VCaP (cell line): Measurements from ENCODE around the gene WASF2.
"Not testable (repeated sequence)": the region's sequence is repeated elsewhere in the genome, so short reads cannot be mapped to it uniquely, and the experiment has no call there.

ENCODE experiments used
- H3K27ac ChIP-seq: fragments of 450-650 bp; 2 replicates; pipeline ENCODE4 v1.5.1; 2017
- TF ChIP-seq, protein P1 (sequence below): fragments of 450-650 bp; conservative IDR thresholded peaks from 2 replicates; pipeline ENCODE4 v1.5.1; 2017; ENCODE audit warnings: mild to moderate bottlenecking, moderate library complexity

Gene WASF2

DNA sequence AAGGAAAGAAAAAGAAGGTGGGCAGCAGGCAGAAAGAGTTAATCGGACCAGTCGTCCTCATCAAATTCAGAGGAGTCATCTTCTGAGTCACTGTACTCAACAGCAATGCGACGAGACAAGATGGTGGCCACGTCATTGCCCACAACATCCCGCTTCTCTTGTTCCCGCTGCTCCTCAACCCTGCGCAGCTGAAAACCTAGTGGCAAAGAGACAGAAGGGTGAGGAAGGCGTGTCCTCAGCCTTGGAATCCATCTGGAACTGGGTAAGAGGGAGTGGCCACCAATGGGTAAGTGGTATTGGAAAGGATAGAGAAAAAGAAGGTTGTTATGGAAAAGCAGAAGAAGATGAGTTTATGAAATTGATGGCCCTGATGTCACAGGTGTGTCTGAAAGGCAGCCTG, 81.8 kb downstream of the WASF2 start:
- TF ChIP-seq, protein P1, sequence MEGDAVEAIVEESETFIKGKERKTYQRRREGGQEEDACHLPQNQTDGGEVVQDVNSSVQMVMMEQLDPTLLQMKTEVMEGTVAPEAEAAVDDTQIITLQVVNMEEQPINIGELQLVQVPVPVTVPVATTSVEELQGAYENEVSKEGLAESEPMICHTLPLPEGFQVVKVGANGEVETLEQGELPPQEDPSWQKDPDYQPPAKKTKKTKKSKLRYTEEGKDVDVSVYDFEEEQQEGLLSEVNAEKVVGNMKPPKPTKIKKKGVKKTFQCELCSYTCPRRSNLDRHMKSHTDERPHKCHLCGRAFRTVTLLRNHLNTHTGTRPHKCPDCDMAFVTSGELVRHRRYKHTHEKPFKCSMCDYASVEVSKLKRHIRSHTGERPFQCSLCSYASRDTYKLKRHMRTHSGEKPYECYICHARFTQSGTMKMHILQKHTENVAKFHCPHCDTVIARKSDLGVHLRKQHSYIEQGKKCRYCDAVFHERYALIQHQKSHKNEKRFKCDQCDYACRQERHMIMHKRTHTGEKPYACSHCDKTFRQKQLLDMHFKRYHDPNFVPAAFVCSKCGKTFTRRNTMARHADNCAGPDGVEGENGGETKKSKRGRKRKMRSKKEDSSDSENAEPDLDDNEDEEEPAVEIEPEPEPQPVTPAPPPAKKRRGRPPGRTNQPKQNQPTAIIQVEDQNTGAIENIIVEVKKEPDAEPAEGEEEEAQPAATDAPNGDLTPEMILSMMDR: no peak
- no peak overlapping the region for H3K27ac ChIP-seq

DNA sequence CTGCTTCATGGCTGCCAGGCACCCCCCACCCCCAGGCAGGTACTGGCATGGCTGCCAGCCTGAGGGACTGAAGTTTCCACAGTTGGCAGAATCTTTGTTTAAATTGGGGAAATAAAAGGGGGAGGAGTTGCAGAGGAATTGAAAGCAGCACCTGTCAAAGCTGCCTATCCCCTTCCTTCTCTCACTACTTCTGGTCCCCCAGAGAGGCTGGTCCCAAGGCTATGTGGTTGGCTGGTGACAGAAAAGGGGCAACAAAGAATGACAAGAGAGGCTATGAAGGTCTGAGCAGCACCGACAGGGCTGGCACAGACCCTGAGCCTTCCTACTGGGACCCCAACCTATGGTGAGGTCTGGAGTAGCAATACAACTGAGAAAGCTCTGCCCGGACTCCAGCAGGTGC, 83.2 kb downstream of the WASF2 start:
- not testable (repeated sequence) for H3K27ac ChIP-seq

DNA sequence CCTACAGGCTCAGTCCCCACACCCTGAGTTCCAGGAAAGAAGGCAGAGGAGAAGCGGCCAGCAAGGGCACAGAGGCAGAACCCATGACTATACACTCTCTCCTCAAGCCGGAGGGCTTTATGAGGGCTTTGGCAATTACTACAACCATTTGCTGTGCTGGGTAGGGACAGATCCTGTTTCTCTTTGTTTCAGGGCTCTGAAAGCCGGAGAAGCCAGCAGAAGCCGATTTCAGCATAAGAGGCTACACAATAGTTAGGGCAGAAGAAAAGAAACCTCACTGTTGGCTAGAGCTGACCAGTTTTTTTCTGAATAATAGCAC, 83.6 kb downstream of the WASF2 start:
- TF ChIP-seq, protein P1: no peak
- no peak overlapping the region for H3K27ac ChIP-seq

DNA sequence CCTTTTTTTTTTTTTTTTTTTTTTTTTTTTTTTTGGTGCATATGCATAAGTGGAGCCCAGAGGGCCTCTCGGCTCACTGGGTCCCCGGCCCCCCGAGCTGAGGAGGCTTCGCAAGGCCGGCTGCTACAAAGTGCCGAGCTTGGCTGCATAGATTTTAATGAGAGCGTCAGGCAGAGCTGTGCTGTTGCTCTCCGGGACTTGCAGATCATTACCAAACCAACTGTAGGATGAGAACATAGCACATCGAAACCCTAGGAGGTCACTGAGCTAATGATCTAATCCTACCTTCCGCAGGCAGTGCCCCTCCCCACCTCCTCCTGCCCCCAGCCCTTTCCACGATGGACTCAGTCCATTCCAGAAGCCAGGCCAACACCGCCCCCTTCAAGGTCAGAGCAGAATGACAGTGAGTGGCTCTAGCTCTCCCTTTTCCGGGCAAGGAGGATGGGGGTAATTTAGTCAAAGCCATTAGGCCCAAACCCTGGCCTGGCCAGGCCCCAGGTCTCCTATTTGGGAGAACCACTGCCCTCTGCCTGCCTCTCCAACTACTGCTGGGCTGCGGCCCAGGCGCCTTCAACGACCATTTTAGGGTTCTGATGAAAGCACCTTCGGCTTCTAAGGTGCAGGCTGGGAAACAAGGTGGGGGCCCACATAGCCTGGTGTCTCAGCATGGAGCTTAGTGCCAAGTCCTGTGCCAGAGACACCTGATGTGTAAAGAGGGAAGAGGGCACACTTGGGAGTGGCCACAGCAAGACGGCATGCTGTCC, 84.2 kb downstream of the WASF2 start:
- not testable (repeated sequence) for H3K27ac ChIP-seq

DNA sequence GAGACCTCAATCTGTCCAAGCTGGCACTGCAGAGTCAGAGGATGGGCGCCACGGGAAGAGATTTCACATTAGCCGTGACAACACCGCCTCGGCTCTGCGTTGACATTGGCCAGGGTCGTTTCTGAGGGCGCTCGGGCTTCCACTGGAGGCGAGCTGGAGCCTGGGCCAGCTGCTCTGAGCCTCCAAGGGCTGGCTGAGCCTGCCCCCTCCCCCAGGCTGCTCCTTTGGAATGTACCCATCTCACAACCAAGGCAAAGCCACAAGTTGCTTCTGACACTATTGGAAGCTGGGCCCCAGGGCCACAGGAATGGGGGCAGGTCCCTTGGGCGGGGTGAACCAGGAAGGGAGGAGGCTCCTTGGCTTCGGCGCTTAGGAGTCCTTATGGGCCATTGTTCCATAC, 84.9 kb downstream of the WASF2 start:
- TF ChIP-seq, protein P1: no peak
- no peak overlapping the region for H3K27ac ChIP-seq

DNA sequence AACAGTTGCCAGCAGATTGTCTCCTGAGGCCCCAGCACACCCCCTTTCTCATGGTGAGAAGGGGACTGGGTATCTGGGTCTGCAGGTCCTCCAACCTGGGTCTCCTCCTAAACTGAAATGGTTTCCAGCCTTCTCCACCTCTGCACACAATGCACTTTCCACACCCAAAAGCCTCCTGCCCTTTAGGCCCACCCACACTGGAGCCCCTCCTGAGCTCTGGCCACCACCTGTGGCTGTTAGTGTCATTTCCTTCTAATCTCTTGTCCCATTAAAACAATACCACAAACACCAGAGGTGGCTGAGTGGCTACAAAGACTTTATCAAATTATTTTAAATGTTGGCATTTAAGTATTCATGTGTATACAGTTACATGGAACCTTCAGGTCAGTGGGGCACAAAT, 86.0 kb downstream of the WASF2 start:
- H3K27ac ChIP-seq: no peak overlapping the region
- TF ChIP-seq, protein P1: no peak

DNA sequence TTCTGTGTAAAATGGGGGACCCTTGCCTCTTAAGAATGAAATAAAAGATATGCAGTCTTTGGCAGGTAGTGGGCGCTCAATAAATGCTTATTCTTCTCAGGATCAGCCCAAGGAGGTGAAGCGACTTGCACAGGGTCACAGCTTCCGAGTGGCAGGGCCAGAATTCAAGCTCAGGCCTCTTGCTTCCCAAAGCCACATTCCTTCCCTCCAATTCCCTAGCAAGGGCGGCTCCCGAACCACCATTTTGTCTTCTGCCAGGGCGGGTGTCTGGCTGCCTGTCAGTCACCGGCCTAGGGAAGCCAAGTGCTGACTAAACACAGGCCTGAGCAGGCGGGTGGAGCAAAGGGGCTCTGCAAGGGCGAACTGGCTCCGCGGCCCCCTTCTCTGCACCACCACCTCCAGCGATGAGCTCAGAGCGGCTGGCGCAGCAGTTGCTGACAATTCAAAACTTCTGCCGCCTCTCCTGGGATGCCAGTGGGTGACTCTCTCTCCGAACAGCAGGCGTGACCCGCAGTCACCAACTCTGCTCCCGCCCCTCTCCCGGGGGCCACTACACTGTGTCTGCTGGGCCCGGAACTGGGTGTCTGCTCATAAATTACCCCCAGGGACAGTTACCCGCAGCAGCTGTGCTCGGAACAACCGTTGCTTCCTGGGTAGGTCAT, 86.8 kb downstream of the WASF2 start:
- TF ChIP-seq, protein P1: no peak
- H3K27ac ChIP-seq: no peak overlapping the region

DNA sequence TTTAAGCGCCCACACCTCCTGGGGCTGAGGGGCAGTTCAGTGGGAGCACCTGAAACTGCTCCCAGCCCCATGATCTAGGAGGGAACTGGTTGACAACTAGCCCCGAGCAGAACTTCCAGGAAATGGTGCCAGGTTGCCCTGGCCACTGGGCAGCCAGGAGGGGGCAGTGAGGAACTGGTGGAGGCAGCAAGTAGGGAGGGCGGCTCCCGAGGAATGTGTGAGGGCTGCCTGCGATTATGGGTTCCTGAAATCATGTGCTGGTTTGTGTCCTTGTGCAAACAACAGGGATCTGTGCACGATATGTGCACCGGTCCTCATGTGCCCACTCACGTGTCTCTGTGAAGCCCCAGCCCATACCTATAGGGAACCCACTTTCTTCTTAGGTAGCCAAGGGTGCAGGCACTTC, 87.6 kb downstream of the WASF2 start:
- TF ChIP-seq, protein P1: no peak; the same call in 1 of the 2 replicates
- no peak overlapping the region for H3K27ac ChIP-seq
